ENCODE data around the gene TBC1D19. TPM values are rescaled to one million over a fixed set of nuclear protein-coding genes. Genes with fewer than 3 reads are reported as not detected.
"Not testable (repeated sequence)": the region's sequence is repeated elsewhere in the genome, so short reads cannot be mapped to it uniquely, and the experiment has no call there.

Gene TBC1D19
- total and polyA plus RNA-seq, 8 donors: 1.4 to 57.6 (median 5.1) TPM

- Histone ChIP-seq H3K36me3 (peaks cover 0 to 33% (median 19%) of the 10 kb centered on the region in 4 donors), H3K9me3 (no peaks in the 10 kb centered on the region), H3K27ac (no peak overlapping the region), H3K4me3 (no peak overlapping the region), H3K4me1 (no peaks in the 10 kb centered on the region), H3K27me3 (no peaks in the 10 kb centered on the region)
- TF ChIP-seq POLR2AphosphoS5 (IDR thresholded peaks at IDR 0.05) (no peak), EP300 (IDR thresholded peaks at IDR 0.05) (no peak), POLR2A (IDR thresholded peaks at IDR 0.05) (no peak), CTCF (IDR thresholded peaks at IDR 0.05) (no peak)
- intact Hi-C loops (cut with DNase I; ENCODE audit: low total_unique reads): no loop called here
- DNase-seq: no peak
- WGBS, 5 donors: 92 to 100% (median 99%) methylated on average over 2 of the region's 2 CpGs
These were observed 50.4 kb downstream of the TBC1D19 start for GRCh38 chr4:26634237-26634636.

- Histone ChIP-seq H3K9me3 (no peaks in the 10 kb centered on the region), H3K27ac (no peak overlapping the region), H3K4me3 (no peak overlapping the region), H3K4me1 (no peaks in the 10 kb centered on the region), H3K27me3 (no peaks in the 10 kb centered on the region), H3K36me3 (peaks cover 0 to 51% (median 37%) of the 10 kb centered on the region in 4 donors)
- DNase-seq: no peak
- intact Hi-C loops (cut with DNase I; ENCODE audit: low total_unique reads): no loop called here
- TF ChIP-seq EP300 (IDR thresholded peaks at IDR 0.05) (no peak), CTCF (IDR thresholded peaks at IDR 0.05) (no peak), POLR2A (IDR thresholded peaks at IDR 0.05) (no peak), POLR2AphosphoS5 (IDR thresholded peaks at IDR 0.05) (no peak)
These were observed 52.6 kb downstream of the TBC1D19 start for GRCh38 chr4:26636458-26636857.

- H3K27me3 ChIP-seq; H3K4me1 ChIP-seq; intact Hi-C loops (cut with DNase I; ENCODE audit: low total_unique reads); H3K4me3 ChIP-seq; DNase-seq; H3K9me3 ChIP-seq; H3K27ac ChIP-seq: not testable (repeated sequence)
- H3K36me3 ChIP-seq: peaks cover 0 to 45% (median 37%) of the 10 kb centered on the region in 4 donors
- 88 to 97% (median 96%) methylated on average over 7 to 8 of the region's 8 CpGs for WGBS, 5 donors
These were observed 56.8 kb downstream of the TBC1D19 start for GRCh38 chr4:26640639-26641038.

GRCh38 chr4:26647523-26648224 is 63.8 kb downstream of the TBC1D19 start:
- Histone ChIP-seq H3K4me1 (no peaks in the 10 kb centered on the region), H3K27ac (no peak overlapping the region), H3K9me3 (no peaks in the 10 kb centered on the region), H3K36me3 (no peaks in the 10 kb centered on the region), H3K4me3 (no peak overlapping the region), H3K27me3 (no peaks in the 10 kb centered on the region)
- no peak for DNase-seq
- intact Hi-C loops (cut with DNase I; ENCODE audit: low total_unique reads): no loop called here
- TF ChIP-seq CTCF (IDR thresholded peaks at IDR 0.05): no peak
- TF ChIP-seq POLR2AphosphoS5 (IDR thresholded peaks at IDR 0.05): no peak
- TF ChIP-seq EP300 (IDR thresholded peaks at IDR 0.05): no peak
- TF ChIP-seq POLR2A (IDR thresholded peaks at IDR 0.05): no peak
- WGBS, 5 donors: 86 to 98% (median 95%) methylated on average over 2 of the region's 2 CpGs

- no peaks in the 10 kb centered on the region for H3K4me1 ChIP-seq
- H3K4me3 ChIP-seq: no peak overlapping the region
- H3K36me3 ChIP-seq: no peaks in the 10 kb centered on the region
- H3K27me3 ChIP-seq: no peaks in the 10 kb centered on the region
- TF ChIP-seq POLR2A (IDR thresholded peaks at IDR 0.05): no peak
- no peak for TF ChIP-seq POLR2AphosphoS5 (IDR thresholded peaks at IDR 0.05)
- TF ChIP-seq CTCF (IDR thresholded peaks at IDR 0.05): no peak
- no peak for TF ChIP-seq EP300 (IDR thresholded peaks at IDR 0.05)
- DNase-seq: no peak
- WGBS, 5 donors: 24 to 61% (median 31%) methylated on average over 1 of the region's 1 CpG
- no peak overlapping the region for H3K27ac ChIP-seq
- intact Hi-C loops (cut with DNase I; ENCODE audit: low total_unique reads): no loop called here
- H3K9me3 ChIP-seq: no peaks in the 10 kb centered on the region
These were observed 64.4 kb downstream of the TBC1D19 start for GRCh38 chr4:26648260-26648659.

All from stomach (tissue), 9 donors.